NCI-H2196 (cell line): ENCODE data around the gene ARAP2.

ENCODE experiments used
- DNase-seq: peaks from one replicate; lab custom pipeline; 2025; ENCODE audit not compliant: unreplicated experiment; lab: John Stamatoyannopoulos, UW

The ARAP2 gene

GRCh38 chr4:36224972-36225903 is 19.1 kb downstream of the ARAP2 start:
- no peak for DNase-seq

- no peak for DNase-seq
Measured at GRCh38 chr4:36222702-36223101, 21.6 kb downstream of the ARAP2 start.

GRCh38 chr4:36220776-36221175 is 23.5 kb downstream of the ARAP2 start:
- no peak for DNase-seq

- no peak for DNase-seq
Measured at GRCh38 chr4:36218121-36218520, 26.2 kb downstream of the ARAP2 start.

- no peak for DNase-seq
Measured at GRCh38 chr4:36215627-36216026, 28.7 kb downstream of the ARAP2 start.

- DNase-seq: no peak
Measured at GRCh38 chr4:36214735-36215485, 29.4 kb downstream of the ARAP2 start.

GRCh38 chr4:36213977-36214376 is 30.3 kb downstream of the ARAP2 start:
- DNase-seq: no peak

- DNase-seq: no peak
Measured at GRCh38 chr4:36211084-36211483, 33.2 kb downstream of the ARAP2 start.

GRCh38 chr4:36209941-36210649 is 34.2 kb downstream of the ARAP2 start:
- no peak for DNase-seq

GRCh38 chr4:36208893-36209473 is 35.3 kb downstream of the ARAP2 start:
- no peak for DNase-seq

- DNase-seq: no peak
Measured at GRCh38 chr4:36207831-36208520, 36.3 kb downstream of the ARAP2 start.

- no peak for DNase-seq
Measured at GRCh38 chr4:36207367-36207766, 36.9 kb downstream of the ARAP2 start.

GRCh38 chr4:36206603-36207311 is 37.6 kb downstream of the ARAP2 start:
- DNase-seq: no peak

- no peak for DNase-seq
Measured at GRCh38 chr4:36206012-36206411, 38.3 kb downstream of the ARAP2 start.

GRCh38 chr4:36198861-36199260 is 45.5 kb downstream of the ARAP2 start:
- no peak for DNase-seq

GRCh38 chr4:36198068-36198808 is 46.1 kb downstream of the ARAP2 start:
- DNase-seq: no peak

- DNase-seq: no peak
Measured at GRCh38 chr4:36197501-36197900, 46.8 kb downstream of the ARAP2 start.

- DNase-seq: no peak
Measured at GRCh38 chr4:36196145-36196913, 48.0 kb downstream of the ARAP2 start.
